ENCODE results near the gene LRP1B.

LRP1B gene

GRCh38 chr2:142131010-142131669, at the start of gene LRP1B:
Gene LRP1B (minus strand): TSS chr2:142131016. CDS start chr2:142130729, 287 bp downstream.
- DNase-seq = no peak

- no peak for DNase-seq
These were observed 48.9 kb upstream of the LRP1B start for GRCh38 chr2:142179686-142180085.

GRCh38 chr2:142178604-142179003, 47.8 kb upstream of the LRP1B start:
- DNase-seq = no peak

GRCh38 chr2:142176941-142177340, 46.1 kb upstream of the LRP1B start:
- DNase-seq = no peak

GRCh38 chr2:142175813-142176338, 45.1 kb upstream of the LRP1B start:
- DNase-seq = no peak

- no peak for DNase-seq
These were observed 43.4 kb upstream of the LRP1B start for GRCh38 chr2:142174176-142174575.

GRCh38 chr2:142170847-142171246, 40.0 kb upstream of the LRP1B start:
- DNase-seq = no peak

- DNase-seq = no peak
These were observed 35.0 kb upstream of the LRP1B start for GRCh38 chr2:142165790-142166189.

GRCh38 chr2:142153601-142154000, 22.8 kb upstream of the LRP1B start:
- DNase-seq = no peak

GRCh38 chr2:142150453-142150852, 19.6 kb upstream of the LRP1B start:
- no peak for DNase-seq

GRCh38 chr2:142144547-142144946, 13.7 kb upstream of the LRP1B start:
- no peak for DNase-seq

GRCh38 chr2:142142595-142142994, 11.8 kb upstream of the LRP1B start:
- no peak for DNase-seq

GRCh38 chr2:142140434-142140845, 9.6 kb upstream of the LRP1B start:
- no peak for DNase-seq

- DNase-seq = no peak
These were observed 8.6 kb upstream of the LRP1B start for GRCh38 chr2:142139384-142139783.

GRCh38 chr2:142136571-142136970, 5.8 kb upstream of the LRP1B start:
- DNase-seq = no peak

GRCh38 chr2:142134911-142135310, 4.1 kb upstream of the LRP1B start:
- no peak for DNase-seq

GRCh38 chr2:142130111-142131009, 456 bp downstream of the LRP1B start:
- DNase-seq = no peak

- no peak for DNase-seq
These were observed 2.7 kb downstream of the LRP1B start for GRCh38 chr2:142128105-142128504.

- no peak for DNase-seq
These were observed 3.6 kb downstream of the LRP1B start for GRCh38 chr2:142127248-142127647.

- no peak for DNase-seq
These were observed 6.1 kb downstream of the LRP1B start for GRCh38 chr2:142124706-142125105.

GRCh38 chr2:142119347-142119746, 11.5 kb downstream of the LRP1B start:
- DNase-seq = no peak

GRCh38 chr2:142112757-142113221, 18.0 kb downstream of the LRP1B start:
- no peak for DNase-seq

- no peak for DNase-seq
These were observed 26.6 kb downstream of the LRP1B start for GRCh38 chr2:142104134-142104758.

All from NCI-H2029 treated with DMSO at 0.1 percent for 48 hours (cell line).